Endothelial cell of umbilical vein (primary cell): ENCODE data around the gene MGAT4B. TPM values are rescaled to one million over a fixed set of nuclear protein-coding genes. Genes with fewer than 3 reads are reported as not detected.

Source experiments
- BruUV-seq: library from RNA; stranded (reverse); fragments of 400-500 nt; replicated peaks from 2 replicates; lab custom pipeline; 2021; lab: Mats Ljungman, UMichigan
- CTCF ChIA-PET: fragments of 300-600, 350-600 bp; sonication (Branson Sonifier 250); formaldehyde crosslinking; loops from one replicate; lab custom pipeline; 2021; ENCODE audit warnings: antibody characterized with exemption, inconsistent platforms; lab: Charles Lee
- POLR2A ChIA-PET: fragments of 300-600, 350-600 bp; sonication (Branson Sonifier 250); formaldehyde crosslinking; loops from one replicate; lab custom pipeline; 2021; ENCODE audit warnings: antibody characterized with exemption, inconsistent platforms; lab: Charles Lee
- DNase-seq: peaks from one replicate; pipeline ENCODE4 v3.0.0-alpha.2; 2011; ENCODE audit warnings: low read depth, low spot score
- FAIRE-seq: peaks from 2 replicates; lab custom pipeline; 2011; peaks lifted over from hg19 to GRCh38; lab: Jason Lieb, UNC
- H2AFZ ChIP-seq: 2 replicates; pipeline ENCODE4 v1.6.0; 2012; ENCODE audit warnings: low read depth, low read length, control low read depth, inconsistent platforms
- H3K27ac ChIP-seq: 2 replicates; pipeline ENCODE4 v1.5.1; 2011; ENCODE audit warnings: low read depth, mild to moderate bottlenecking, control low read depth, low read length, moderate library complexity; ENCODE audit not compliant: insufficient read depth
- H3K27me3 ChIP-seq, 2 experiments: 2 replicates each; pipeline versions ENCODE4 v1.6.0 to v1.6.1; 2011; ENCODE audit warnings: low read length in 2 of 2, mixed read lengths in 1 of 2; ENCODE audit not compliant: control insufficient read depth in 2 of 2, insufficient read depth in 2 of 2
- H3K36me3 ChIP-seq, 2 experiments: 2 replicates in 1 of 2; 3 replicates in 1 of 2; pipeline ENCODE4 v1.5.1; 2011; ENCODE audit warnings: low read length in 2 of 2, mild to moderate bottlenecking in 1 of 2, moderate library complexity in 1 of 2; ENCODE audit not compliant: control insufficient read depth in 2 of 2, insufficient read depth in 2 of 2; ENCODE audit errors: extremely low read depth in 1 of 2
- H3K4me1 ChIP-seq: 3 replicates; pipeline ENCODE4 v1.5.1; 2011; ENCODE audit warnings: mild to moderate bottlenecking, low read length; ENCODE audit not compliant: control insufficient read depth, insufficient read depth; ENCODE audit errors: extremely low read depth
- H3K4me2 ChIP-seq: 2 replicates; pipeline ENCODE4 v1.6.1; 2011; ENCODE audit warnings: low read length, control low read depth, mixed read lengths; ENCODE audit not compliant: insufficient read depth
- H3K4me3 ChIP-seq, 3 experiments: fragments of 200-600 bp in 1 of 3; sonication (generic), shearing (Covaris generic) in 1 of 3; replicated peaks in 1 of 3; 2 replicates each; pipeline ENCODE4 v1.5.1; 2011 to 2016; ENCODE audit warnings: control low read depth in 3 of 3, low read length in 3 of 3, mild to moderate bottlenecking in 2 of 3, inconsistent platforms in 1 of 3, low read depth in 1 of 3, moderate library complexity in 1 of 3; ENCODE audit not compliant: insufficient read depth in 1 of 3
- H3K79me2 ChIP-seq: 2 replicates; pipeline ENCODE4 v1.6.0; 2012; ENCODE audit warnings: low read length, inconsistent platforms; ENCODE audit not compliant: control insufficient read depth, insufficient read depth
- H3K9ac ChIP-seq: replicated peaks from 2 replicates; pipeline ENCODE3; 2011; ENCODE audit warnings: low read length, control low read depth; ENCODE audit not compliant: insufficient read depth; ENCODE audit errors: extremely low read depth
- H3K9me1 ChIP-seq: replicated peaks from 3 replicates; pipeline ENCODE4 v1.6.0; 2011; ENCODE audit warnings: mild to moderate bottlenecking, low read length; ENCODE audit not compliant: control insufficient read depth, insufficient read depth; ENCODE audit errors: extremely low read depth
- H3K9me3 ChIP-seq: replicated peaks from 2 replicates; pipeline ENCODE4 v1.5.1; 2012; ENCODE audit warnings: low read length, inconsistent platforms; ENCODE audit not compliant: control insufficient read depth, insufficient read depth
- H4K20me1 ChIP-seq: replicated peaks from 2 replicates; pipeline ENCODE3; 2011; ENCODE audit warnings: mild to moderate bottlenecking, low read length; ENCODE audit not compliant: control insufficient read depth, insufficient read depth; ENCODE audit errors: extremely low read depth
- EZH2 ChIP-seq: IDR thresholded peaks from 2 replicates; pipeline ENCODE4 v1.6.1; 2012; ENCODE audit warnings: borderline replicate concordance, low read depth, mild to moderate bottlenecking, moderate library complexity, low read length, inconsistent platforms; ENCODE audit not compliant: severe bottlenecking
- FOS ChIP-seq: IDR thresholded peaks from 2 replicates; pipeline ENCODE4 v1.6.1; 2011; ENCODE audit warnings: mild to moderate bottlenecking, low read length, moderate library complexity, borderline replicate concordance; ENCODE audit not compliant: insufficient read depth
- GATA2 ChIP-seq: IDR thresholded peaks from 2 replicates; pipeline ENCODE4 v1.7.0; 2011; ENCODE audit warnings: low read depth, mild to moderate bottlenecking, moderate library complexity, mixed read lengths, low read length; ENCODE audit not compliant: insufficient read length, insufficient read depth
- JUN ChIP-seq: IDR thresholded peaks from 2 replicates; pipeline ENCODE4 v1.6.1; 2011; ENCODE audit warnings: borderline replicate concordance, low read depth; ENCODE audit not compliant: insufficient read length, insufficient read depth
- MAX ChIP-seq: IDR thresholded peaks from 2 replicates; pipeline ENCODE4 v1.6.1; 2011; ENCODE audit not compliant: insufficient read depth, insufficient read length
- MYC ChIP-seq: IDR thresholded peaks from one replicate; pipeline ENCODE4 v1.6.1; 2011; ENCODE audit warnings: mild to moderate bottlenecking, low read depth, low read length
- POLR2A ChIP-seq: IDR thresholded peaks from 2 replicates; pipeline ENCODE4 v1.6.1; 2012; ENCODE audit warnings: low read depth, mild to moderate bottlenecking, control low read depth, low read length
- POLR2AphosphoS5 ChIP-seq: IDR thresholded peaks from 2 replicates; pipeline ENCODE4 v1.6.1; 2012; ENCODE audit warnings: low read depth, mild to moderate bottlenecking, control low read depth, low read length, moderate library complexity; ENCODE audit not compliant: insufficient read depth
- dilution Hi-C: fragments of 300-500 bp; cut with MboI; formaldehyde crosslinking; loops from one replicate; pipeline ENCODE4 v1.15.0; 2019; ENCODE audit warnings: low sequenced_read_pairs; ENCODE audit not compliant: extremely low pct_ligation_motif_present
- intact Hi-C: fragments of 100-400 bp; cut with micrococcal nuclease; formaldehyde crosslinking; loops from one replicate; pipeline ENCODE4 v1.10.0; 2022
- polyA plus RNA-seq, 4 experiments: library from polyadenylated mRNA; depleted of rRNA in 3 of 4; stranded (reverse) in 3 of 4; unstranded in 1 of 4; fragments of >200 nt; gene quantifications; 2 replicates each; pipeline versions ENCODE4 v1.2.1 to v1.2.3, GENCODE V29; 2011 to 2012; ENCODE audit warnings: missing spikeins in 1 of 4
- total RNA-seq: library from RNA; stranded (reverse); gene quantifications from 2 replicates; pipeline ENCODE4 v1.2.3, GENCODE V29; 2021
- TF ChIP-seq, protein P1 (sequence below), 2 donors: IDR thresholded peaks; 1 replicate in 1 of 2; 2 replicates in 1 of 2; pipeline ENCODE4 v1.5.1; 2011; ENCODE audit warnings: low read length in 2 of 2, mild to moderate bottlenecking in 2 of 2, moderate library complexity in 2 of 2, control low read depth in 1 of 2, inconsistent platforms in 1 of 2, low read depth in 1 of 2; ENCODE audit not compliant: insufficient read depth in 1 of 2; ENCODE audit errors: extremely low read depth in 1 of 2

The MGAT4B gene
- total and polyA plus RNA-seq, 2 donors (not counting 3 experiments of a cell fraction or from before 2014, with no cell fraction given) = 243 TPM

- Histone ChIP-seq H3K4me3 (no peak overlapping the region), H3K36me3 (peaks cover 0 to 9% of the 10 kb centered on the region in 2 experiments), H3K4me1 (peaks cover 13% of the 10 kb centered on the region), H3K27me3 (no peaks in the 10 kb centered on the region), H3K9me1 (no peaks in the 10 kb centered on the region), H3K27ac (no peak overlapping the region), H3K4me2 (no peak overlapping the region), H2AFZ (no peak overlapping the region), H4K20me1 (no peaks in the 10 kb centered on the region), H3K79me2 (no peaks in the 10 kb centered on the region), H3K9me3 (no peaks in the 10 kb centered on the region), H3K9ac (no peak overlapping the region)
- no TSS peak for BruUV-seq
- CTCF ChIA-PET = interaction anchor here (1.0 to 1.6 kb wide), 2 partner anchors 19 to 49 kb away, joined by 3 to 6 read pairs; no protein-coding TSS in a partner anchor
- FAIRE-seq (no peak), DNase-seq (no peak)
- dilution Hi-C loops = no loop called here
- TF ChIP-seq GATA2 = no peak
- no peak for TF ChIP-seq POLR2A
- TF ChIP-seq JUN = no peak
- TF ChIP-seq EZH2 = no peak
- no peak for TF ChIP-seq MAX
- no peak for TF ChIP-seq FOS
- TF ChIP-seq MYC = no peak
- TF ChIP-seq, protein P1, sequence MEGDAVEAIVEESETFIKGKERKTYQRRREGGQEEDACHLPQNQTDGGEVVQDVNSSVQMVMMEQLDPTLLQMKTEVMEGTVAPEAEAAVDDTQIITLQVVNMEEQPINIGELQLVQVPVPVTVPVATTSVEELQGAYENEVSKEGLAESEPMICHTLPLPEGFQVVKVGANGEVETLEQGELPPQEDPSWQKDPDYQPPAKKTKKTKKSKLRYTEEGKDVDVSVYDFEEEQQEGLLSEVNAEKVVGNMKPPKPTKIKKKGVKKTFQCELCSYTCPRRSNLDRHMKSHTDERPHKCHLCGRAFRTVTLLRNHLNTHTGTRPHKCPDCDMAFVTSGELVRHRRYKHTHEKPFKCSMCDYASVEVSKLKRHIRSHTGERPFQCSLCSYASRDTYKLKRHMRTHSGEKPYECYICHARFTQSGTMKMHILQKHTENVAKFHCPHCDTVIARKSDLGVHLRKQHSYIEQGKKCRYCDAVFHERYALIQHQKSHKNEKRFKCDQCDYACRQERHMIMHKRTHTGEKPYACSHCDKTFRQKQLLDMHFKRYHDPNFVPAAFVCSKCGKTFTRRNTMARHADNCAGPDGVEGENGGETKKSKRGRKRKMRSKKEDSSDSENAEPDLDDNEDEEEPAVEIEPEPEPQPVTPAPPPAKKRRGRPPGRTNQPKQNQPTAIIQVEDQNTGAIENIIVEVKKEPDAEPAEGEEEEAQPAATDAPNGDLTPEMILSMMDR (IDR thresholded peaks at IDR 0.05; ENCODE audit: extremely low read depth in 1 of 2, insufficient read depth in 1 of 2, low read depth in 1 of 2, low read length in 2 of 2) = no peak
- TF ChIP-seq POLR2AphosphoS5 = no peak
- POLR2A ChIA-PET = no interaction called here
- intact Hi-C loops = no loop called here
These were observed 24.8 kb downstream of the MGAT4B start for GRCh38 chr5:179781846-179782245.
